Transverse colon (tissue), 4 donors: ENCODE data around the gene RUNX1.
"Not testable (repeated sequence)": the region's sequence is repeated elsewhere in the genome, so short reads cannot be mapped to it uniquely, and the experiment has no call there.

ENCODE experiments used
- EP300 ChIP-seq: sonication (generic); formaldehyde crosslinking; IDR thresholded peaks from one replicate; pipeline ENCODE4 v1.6.1; 2017; ENCODE audit warnings: antibody characterized with exemption, low read depth
- POLR2A ChIP-seq: fragments of 450-650 bp; IDR thresholded peaks from one replicate; pipeline ENCODE4 v1.6.1; 2016; ENCODE audit warnings: antibody characterized with exemption, mild to moderate bottlenecking, moderate library complexity
- POLR2AphosphoS5 ChIP-seq, 3 donors: sonication (generic); formaldehyde crosslinking; IDR thresholded peaks; one replicate each; pipeline ENCODE4 v1.6.1; 2016; ENCODE audit warnings: antibody characterized with exemption in 3 of 3
- TF ChIP-seq, protein P1 (sequence below), 5 experiments: fragments of 200-600 bp in 3 of 5; fragments of 450-650 bp in 2 of 5; sonication (generic) in 3 of 5; IDR thresholded peaks; 1 replicate in 2 of 5; 2 replicates in 3 of 5; pipeline ENCODE4 v1.5.1; 2016 to 2017; ENCODE audit warnings: antibody characterized with exemption in 5 of 5, inconsistent platforms in 3 of 5, mild to moderate bottlenecking in 2 of 5, moderate library complexity in 1 of 5

DNA sequence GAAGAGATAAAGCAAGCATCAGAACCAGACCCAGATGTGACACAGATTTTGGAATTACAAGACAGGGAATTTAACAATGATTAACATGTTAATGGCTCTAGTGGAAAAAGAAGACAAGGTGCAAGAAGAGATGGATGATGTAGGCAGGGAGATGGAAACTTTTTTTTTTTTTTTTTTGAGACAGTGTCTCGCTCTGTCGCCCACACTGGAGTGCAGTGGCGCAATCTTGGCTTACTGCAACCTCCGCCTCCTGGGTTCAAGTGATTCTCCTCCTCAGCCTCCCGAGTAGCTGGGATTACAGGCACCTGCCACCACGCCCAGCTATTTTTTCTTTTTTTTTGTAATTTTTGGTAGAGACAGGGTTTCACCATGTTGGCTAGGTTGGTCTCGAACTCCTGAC, 244.5 kb downstream of the RUNX1 start:
- not testable (repeated sequence) for TF ChIP-seq POLR2AphosphoS5 (IDR thresholded peaks at IDR 0.05); POLR2A; EP300
- TF ChIP-seq, protein P1, sequence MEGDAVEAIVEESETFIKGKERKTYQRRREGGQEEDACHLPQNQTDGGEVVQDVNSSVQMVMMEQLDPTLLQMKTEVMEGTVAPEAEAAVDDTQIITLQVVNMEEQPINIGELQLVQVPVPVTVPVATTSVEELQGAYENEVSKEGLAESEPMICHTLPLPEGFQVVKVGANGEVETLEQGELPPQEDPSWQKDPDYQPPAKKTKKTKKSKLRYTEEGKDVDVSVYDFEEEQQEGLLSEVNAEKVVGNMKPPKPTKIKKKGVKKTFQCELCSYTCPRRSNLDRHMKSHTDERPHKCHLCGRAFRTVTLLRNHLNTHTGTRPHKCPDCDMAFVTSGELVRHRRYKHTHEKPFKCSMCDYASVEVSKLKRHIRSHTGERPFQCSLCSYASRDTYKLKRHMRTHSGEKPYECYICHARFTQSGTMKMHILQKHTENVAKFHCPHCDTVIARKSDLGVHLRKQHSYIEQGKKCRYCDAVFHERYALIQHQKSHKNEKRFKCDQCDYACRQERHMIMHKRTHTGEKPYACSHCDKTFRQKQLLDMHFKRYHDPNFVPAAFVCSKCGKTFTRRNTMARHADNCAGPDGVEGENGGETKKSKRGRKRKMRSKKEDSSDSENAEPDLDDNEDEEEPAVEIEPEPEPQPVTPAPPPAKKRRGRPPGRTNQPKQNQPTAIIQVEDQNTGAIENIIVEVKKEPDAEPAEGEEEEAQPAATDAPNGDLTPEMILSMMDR (IDR thresholded peaks at IDR 0.05), result not testable (repeated sequence)
